K562 (cell line): ENCODE results near the gene AADAC. TPM values are rescaled to one million over a fixed set of nuclear protein-coding genes. Genes with fewer than 3 reads are reported as not detected.

ENCODE experiments used
- LEF1 ChIP-seq: fragments of 450-650 bp; IDR thresholded peaks from 2 replicates; pipeline ENCODE4 v1.6.1; 2016; ENCODE audit warnings: mild to moderate bottlenecking
- MCM2 ChIP-seq: fragments of 450-650 bp; IDR thresholded peaks from 2 replicates; pipeline ENCODE4 v1.6.1; 2017; ENCODE audit warnings: low read depth, mild to moderate bottlenecking
- SREBF1 ChIP-seq: fragments of 150-350 bp; IDR thresholded peaks from 2 replicates; pipeline ENCODE4 v1.6.1; 2014; ENCODE audit warnings: antibody characterized with exemption, low read depth, low read length, borderline replicate concordance
- SRF ChIP-seq, 2 experiments: fragments of 250-450, 450-650 bp in 1 of 2; sonication (Bioruptor Pico) in 1 of 2; sonication (generic) in 1 of 2; formaldehyde crosslinking; IDR thresholded peaks; 2 replicates each; pipeline versions ENCODE4 v1.5.0 to v1.5.1; 2020 to 2022; ENCODE audit warnings: mild to moderate bottlenecking in 1 of 2, missing genetic modification reagents in 1 of 2
- TRIM24 ChIP-seq, 2 experiments: fragments of 450-650 bp; IDR thresholded peaks; 2 replicates each; pipeline ENCODE4 v1.6.1; 2016
- polyA plus RNA-seq, 8 experiments: library from polyadenylated mRNA; depleted of rRNA in 4 of 8; stranded (reverse) in 5 of 8; unstranded in 3 of 8; fragments of >200 nt; fragmentation: Nextera tagmentation in 2 of 8; fragmentation: Illumina TruSeq in 1 of 8; extraction: Ambion mirVana in 2 of 8; extraction: Trizol in 1 of 8; gene quantifications; 2 replicates each; pipeline versions ENCODE4 v1.2.1 to v1.2.3, GENCODE V29; 2011 to 2014; ENCODE audit warnings: inconsistent platforms in 1 of 8, missing spikeins in 1 of 8
- total RNA-seq, 7 experiments: library from RNA; depleted of rRNA in 6 of 7; stranded (reverse); fragments of >200 nt in 6 of 7; fragmentation: Illumina TruSeq in 2 of 7; extraction: Trizol in 2 of 7; gene quantifications; 2 replicates each; pipeline versions ENCODE4 v1.2.1 to v1.2.3, GENCODE V29; 2011 to 2021; ENCODE audit warnings: low replicate concordance in 1 of 7
- TF ChIP-seq, protein P1 (sequence below): fragments of 450-650 bp; IDR thresholded peaks from 2 replicates; pipeline ENCODE4 v1.6.1; 2016; ENCODE audit warnings: mild to moderate bottlenecking, moderate library complexity
- TF ChIP-seq, protein P2 (sequence below), 2 experiments: fragments of 450-650 bp in 1 of 2; sonication (generic) in 1 of 2; formaldehyde crosslinking in 1 of 2; IDR thresholded peaks in 1 of 2; conservative IDR thresholded peaks in 1 of 2; 2 replicates each; pipeline versions ENCODE4 v1.6.1 to v1.8.1; 2016 to 2023; ENCODE audit warnings: mild to moderate bottlenecking in 2 of 2, moderate library complexity in 2 of 2, inconsistent platforms in 1 of 2, missing genetic modification reagents in 1 of 2
- TF ChIP-seq, protein P3 (sequence below): fragments of 250-450 bp; sonication (Bioruptor Pico); IDR thresholded peaks from 2 replicates; pipeline ENCODE4 v1.4.0; 2020; ENCODE audit warnings: borderline replicate concordance
- TF ChIP-seq, protein P4 (sequence below): IDR thresholded peaks from 2 replicates; pipeline ENCODE4 v1.6.1; 2011; ENCODE audit warnings: borderline replicate concordance, low read depth, mild to moderate bottlenecking, moderate library complexity, low read length; ENCODE audit not compliant: insufficient read depth, poor library complexity, severe bottlenecking

AADAC gene
- total and polyA plus RNA-seq, 9 of the 15 experiments (the other 6 are each of a cell fraction or from before 2014, with no cell fraction given): 0.47 TPM; not detected in 8

DNA sequence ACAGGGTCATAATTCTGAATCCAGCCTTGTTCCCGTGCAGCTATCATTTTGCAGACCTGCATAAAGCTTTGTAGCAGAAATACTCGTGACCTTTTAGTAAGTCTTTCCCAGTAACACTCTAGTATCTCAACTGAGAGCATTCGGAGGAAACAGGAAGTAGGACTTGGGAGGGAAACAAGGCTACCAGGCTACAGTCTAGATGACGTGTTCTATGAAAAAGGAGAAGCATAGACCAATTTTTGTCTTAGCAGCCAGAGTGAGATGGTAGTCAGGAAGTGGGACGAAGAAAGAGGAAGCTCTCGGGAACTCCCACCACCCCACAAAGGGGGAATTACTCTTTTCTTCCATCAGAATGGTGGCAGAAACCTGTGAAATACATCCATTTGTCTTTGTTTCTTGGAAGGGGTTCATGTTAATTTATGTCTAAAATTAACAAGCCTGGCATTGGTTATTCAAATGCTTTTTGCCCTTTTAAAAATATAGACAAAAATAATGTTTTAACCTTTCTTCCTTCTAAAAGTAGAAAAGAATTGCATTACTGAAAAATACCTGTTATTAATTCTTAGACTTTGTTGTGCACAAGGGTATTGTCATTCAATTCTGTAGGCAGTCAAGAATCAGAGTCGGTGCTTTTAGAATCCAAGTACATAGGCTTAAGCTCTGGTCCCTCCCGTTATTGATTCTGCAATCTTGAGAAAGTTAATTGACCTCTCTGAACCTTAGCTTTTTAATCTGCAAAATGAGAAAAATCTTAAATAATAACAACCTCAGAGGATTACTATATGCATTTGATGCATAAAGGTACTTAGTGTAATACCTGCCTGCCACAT is 57.9 kb downstream of the AADAC start (continued):
- TF ChIP-seq, protein P1, sequence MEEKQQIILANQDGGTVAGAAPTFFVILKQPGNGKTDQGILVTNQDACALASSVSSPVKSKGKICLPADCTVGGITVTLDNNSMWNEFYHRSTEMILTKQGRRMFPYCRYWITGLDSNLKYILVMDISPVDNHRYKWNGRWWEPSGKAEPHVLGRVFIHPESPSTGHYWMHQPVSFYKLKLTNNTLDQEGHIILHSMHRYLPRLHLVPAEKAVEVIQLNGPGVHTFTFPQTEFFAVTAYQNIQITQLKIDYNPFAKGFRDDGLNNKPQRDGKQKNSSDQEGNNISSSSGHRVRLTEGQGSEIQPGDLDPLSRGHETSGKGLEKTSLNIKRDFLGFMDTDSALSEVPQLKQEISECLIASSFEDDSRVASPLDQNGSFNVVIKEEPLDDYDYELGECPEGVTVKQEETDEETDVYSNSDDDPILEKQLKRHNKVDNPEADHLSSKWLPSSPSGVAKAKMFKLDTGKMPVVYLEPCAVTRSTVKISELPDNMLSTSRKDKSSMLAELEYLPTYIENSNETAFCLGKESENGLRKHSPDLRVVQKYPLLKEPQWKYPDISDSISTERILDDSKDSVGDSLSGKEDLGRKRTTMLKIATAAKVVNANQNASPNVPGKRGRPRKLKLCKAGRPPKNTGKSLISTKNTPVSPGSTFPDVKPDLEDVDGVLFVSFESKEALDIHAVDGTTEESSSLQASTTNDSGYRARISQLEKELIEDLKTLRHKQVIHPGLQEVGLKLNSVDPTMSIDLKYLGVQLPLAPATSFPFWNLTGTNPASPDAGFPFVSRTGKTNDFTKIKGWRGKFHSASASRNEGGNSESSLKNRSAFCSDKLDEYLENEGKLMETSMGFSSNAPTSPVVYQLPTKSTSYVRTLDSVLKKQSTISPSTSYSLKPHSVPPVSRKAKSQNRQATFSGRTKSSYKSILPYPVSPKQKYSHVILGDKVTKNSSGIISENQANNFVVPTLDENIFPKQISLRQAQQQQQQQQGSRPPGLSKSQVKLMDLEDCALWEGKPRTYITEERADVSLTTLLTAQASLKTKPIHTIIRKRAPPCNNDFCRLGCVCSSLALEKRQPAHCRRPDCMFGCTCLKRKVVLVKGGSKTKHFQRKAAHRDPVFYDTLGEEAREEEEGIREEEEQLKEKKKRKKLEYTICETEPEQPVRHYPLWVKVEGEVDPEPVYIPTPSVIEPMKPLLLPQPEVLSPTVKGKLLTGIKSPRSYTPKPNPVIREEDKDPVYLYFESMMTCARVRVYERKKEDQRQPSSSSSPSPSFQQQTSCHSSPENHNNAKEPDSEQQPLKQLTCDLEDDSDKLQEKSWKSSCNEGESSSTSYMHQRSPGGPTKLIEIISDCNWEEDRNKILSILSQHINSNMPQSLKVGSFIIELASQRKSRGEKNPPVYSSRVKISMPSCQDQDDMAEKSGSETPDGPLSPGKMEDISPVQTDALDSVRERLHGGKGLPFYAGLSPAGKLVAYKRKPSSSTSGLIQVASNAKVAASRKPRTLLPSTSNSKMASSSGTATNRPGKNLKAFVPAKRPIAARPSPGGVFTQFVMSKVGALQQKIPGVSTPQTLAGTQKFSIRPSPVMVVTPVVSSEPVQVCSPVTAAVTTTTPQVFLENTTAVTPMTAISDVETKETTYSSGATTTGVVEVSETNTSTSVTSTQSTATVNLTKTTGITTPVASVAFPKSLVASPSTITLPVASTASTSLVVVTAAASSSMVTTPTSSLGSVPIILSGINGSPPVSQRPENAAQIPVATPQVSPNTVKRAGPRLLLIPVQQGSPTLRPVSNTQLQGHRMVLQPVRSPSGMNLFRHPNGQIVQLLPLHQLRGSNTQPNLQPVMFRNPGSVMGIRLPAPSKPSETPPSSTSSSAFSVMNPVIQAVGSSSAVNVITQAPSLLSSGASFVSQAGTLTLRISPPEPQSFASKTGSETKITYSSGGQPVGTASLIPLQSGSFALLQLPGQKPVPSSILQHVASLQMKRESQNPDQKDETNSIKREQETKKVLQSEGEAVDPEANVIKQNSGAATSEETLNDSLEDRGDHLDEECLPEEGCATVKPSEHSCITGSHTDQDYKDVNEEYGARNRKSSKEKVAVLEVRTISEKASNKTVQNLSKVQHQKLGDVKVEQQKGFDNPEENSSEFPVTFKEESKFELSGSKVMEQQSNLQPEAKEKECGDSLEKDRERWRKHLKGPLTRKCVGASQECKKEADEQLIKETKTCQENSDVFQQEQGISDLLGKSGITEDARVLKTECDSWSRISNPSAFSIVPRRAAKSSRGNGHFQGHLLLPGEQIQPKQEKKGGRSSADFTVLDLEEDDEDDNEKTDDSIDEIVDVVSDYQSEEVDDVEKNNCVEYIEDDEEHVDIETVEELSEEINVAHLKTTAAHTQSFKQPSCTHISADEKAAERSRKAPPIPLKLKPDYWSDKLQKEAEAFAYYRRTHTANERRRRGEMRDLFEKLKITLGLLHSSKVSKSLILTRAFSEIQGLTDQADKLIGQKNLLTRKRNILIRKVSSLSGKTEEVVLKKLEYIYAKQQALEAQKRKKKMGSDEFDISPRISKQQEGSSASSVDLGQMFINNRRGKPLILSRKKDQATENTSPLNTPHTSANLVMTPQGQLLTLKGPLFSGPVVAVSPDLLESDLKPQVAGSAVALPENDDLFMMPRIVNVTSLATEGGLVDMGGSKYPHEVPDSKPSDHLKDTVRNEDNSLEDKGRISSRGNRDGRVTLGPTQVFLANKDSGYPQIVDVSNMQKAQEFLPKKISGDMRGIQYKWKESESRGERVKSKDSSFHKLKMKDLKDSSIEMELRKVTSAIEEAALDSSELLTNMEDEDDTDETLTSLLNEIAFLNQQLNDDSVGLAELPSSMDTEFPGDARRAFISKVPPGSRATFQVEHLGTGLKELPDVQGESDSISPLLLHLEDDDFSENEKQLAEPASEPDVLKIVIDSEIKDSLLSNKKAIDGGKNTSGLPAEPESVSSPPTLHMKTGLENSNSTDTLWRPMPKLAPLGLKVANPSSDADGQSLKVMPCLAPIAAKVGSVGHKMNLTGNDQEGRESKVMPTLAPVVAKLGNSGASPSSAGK: peak; percentile 32; the same call in 1 of the 2 replicates
- TF ChIP-seq SREBF1 (no peak), TRIM24 (IDR thresholded peaks at IDR 0.05) (no peak), MCM2 (no peak), SRF (CRISPR knock-in tag; IDR thresholded peaks at IDR 0.05) (no peak), LEF1 (no peak; the same call in 1 of the 2 replicates)
- TF ChIP-seq, protein P2, sequence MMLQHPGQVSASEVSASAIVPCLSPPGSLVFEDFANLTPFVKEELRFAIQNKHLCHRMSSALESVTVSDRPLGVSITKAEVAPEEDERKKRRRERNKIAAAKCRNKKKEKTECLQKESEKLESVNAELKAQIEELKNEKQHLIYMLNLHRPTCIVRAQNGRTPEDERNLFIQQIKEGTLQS (IDR thresholded peaks at IDR 0.05): peak; percentile 56; the same call in 1 of the 2 replicates
- TF ChIP-seq, protein P2 (CRISPR knock-in tag; conservative IDR thresholded peaks at IDR 0.05): no peak
- TF ChIP-seq, protein P3, sequence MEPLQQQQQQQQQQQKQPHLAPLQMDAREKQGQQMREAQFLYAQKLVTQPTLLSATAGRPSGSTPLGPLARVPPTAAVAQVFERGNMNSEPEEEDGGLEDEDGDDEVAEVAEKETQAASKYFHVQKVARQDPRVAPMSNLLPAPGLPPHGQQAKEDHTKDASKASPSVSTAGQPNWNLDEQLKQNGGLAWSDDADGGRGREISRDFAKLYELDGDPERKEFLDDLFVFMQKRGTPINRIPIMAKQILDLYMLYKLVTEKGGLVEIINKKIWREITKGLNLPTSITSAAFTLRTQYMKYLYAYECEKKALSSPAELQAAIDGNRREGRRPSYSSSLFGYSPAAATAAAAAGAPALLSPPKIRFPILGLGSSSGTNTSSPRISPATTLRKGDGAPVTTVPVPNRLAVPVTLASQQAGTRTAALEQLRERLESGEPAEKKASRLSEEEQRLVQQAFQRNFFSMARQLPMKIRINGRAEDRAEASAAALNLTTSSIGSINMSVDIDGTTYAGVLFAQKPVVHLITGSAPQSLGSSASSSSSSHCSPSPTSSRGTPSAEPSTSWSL (CRISPR knock-in tag): no peak
- TF ChIP-seq, protein P4, sequence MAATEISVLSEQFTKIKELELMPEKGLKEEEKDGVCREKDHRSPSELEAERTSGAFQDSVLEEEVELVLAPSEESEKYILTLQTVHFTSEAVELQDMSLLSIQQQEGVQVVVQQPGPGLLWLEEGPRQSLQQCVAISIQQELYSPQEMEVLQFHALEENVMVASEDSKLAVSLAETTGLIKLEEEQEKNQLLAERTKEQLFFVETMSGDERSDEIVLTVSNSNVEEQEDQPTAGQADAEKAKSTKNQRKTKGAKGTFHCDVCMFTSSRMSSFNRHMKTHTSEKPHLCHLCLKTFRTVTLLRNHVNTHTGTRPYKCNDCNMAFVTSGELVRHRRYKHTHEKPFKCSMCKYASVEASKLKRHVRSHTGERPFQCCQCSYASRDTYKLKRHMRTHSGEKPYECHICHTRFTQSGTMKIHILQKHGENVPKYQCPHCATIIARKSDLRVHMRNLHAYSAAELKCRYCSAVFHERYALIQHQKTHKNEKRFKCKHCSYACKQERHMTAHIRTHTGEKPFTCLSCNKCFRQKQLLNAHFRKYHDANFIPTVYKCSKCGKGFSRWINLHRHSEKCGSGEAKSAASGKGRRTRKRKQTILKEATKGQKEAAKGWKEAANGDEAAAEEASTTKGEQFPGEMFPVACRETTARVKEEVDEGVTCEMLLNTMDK: no peak
